CD4-positive, alpha-beta T cell treated with Interleukin-15 for 1 hour (primary cell): ENCODE data around the gene XG.

Experiments used
- DNase-seq: peaks from one replicate; pipeline ENCODE4 v3.0.0-alpha.2; 2020

XG gene

DNA sequence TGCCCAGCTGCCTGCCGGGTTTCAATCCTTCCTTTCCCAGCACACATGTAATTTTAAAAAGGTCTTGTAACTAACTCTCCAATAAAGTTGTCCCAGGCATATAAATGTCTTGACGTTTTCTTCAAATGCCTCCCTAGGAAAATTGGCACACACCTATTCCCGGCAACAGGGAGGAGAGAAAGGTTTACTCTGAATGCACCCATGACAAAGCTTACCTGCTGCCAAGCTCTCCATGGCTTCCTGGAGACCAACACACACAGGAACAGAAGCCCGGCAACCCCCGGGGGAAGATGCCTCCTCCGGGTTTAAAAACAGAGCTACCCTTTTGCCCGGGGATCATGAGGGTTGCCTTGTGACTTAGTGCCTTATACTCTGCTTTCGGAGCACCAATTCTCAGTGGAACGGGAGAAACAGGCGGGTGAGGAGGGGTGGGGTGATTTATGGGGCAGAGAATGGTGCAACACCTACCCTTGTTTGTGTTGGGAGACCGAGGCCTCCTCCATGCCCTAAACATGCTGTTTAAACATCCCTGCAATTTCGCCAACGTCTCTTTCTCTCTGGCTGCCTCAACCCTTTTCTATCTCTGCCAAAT, 72.1 kb downstream of the XG start:
- DNase-seq: no peak

DNA sequence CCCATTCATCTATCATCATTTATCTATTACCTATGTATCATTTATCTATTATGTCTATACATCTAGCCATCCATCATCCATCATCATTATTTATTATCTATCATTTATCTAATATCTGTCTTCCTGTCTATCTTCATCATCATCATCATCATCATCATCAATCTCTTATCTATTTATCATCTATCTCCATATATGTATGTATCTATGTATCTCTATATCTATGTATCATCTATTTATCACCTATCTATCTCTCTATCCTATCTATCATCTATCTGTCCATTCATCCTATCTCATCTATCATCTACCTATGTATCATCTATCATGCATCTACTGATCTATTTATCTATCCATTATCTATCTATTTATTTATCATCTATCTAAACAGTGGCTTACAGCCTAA, 73.0 kb downstream of the XG start:
- DNase-seq: no peak

DNA sequence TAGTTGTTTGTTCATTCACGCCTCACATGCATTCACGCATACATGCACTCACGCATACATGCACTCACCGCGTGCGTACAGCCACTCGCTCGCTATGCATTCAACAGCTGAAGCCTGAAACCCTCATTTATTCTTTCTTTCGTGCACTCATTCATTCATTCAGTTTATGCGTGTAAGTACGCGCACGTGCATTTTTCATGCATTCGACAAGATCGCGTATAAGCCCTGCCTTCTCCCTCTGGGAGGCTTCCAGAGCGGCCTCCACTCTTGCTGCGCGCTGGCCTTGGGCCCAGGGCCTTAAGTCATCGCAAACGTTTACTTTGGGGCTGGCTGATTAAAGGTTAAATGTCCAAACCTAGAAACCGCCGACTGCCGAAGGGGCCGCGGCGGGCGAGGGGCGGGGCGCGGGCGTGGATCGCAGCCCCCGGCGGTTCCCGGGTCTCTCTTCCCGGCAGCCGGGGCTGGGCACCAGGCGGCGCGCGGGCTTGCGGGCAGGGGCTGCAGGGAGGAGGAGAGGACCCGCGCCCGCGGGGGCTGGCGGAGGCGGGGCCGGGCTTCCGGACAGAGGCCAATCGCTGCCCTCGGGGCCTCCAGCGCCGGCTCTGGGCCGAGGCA, 76.6 kb downstream of the XG start, which contains the start of gene GYG2:
Gene GYG2, plus strand, starts transcription at position 587 of the 615 bp plus-strand sequence. CDS start 1,259 bp downstream, outside the sequence.
- no peak for DNase-seq

DNA sequence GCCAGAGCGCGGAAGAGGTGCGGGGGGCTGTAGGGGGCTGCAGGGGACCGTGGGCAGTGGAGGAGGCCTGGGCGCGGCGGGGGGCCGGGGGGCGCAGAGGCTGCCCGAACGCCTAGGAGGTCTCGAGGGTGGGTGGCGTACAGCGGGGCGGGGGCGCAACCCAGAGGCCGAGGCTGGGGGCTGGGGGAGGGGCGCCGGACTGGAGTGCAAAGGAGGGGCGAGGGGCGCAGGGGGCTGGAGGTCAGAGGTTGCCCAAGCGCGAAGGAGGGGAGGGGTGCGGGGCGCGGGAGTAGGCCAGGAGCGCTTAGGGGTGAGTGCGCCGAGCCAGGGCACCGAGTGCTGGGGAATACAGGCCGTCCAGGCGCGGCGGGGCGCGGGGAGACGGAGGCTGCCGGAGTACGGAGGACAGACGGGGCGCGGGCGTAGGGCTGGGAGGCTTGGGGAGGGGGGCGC, 77.1 kb downstream of the XG start:
- no peak for DNase-seq

DNA sequence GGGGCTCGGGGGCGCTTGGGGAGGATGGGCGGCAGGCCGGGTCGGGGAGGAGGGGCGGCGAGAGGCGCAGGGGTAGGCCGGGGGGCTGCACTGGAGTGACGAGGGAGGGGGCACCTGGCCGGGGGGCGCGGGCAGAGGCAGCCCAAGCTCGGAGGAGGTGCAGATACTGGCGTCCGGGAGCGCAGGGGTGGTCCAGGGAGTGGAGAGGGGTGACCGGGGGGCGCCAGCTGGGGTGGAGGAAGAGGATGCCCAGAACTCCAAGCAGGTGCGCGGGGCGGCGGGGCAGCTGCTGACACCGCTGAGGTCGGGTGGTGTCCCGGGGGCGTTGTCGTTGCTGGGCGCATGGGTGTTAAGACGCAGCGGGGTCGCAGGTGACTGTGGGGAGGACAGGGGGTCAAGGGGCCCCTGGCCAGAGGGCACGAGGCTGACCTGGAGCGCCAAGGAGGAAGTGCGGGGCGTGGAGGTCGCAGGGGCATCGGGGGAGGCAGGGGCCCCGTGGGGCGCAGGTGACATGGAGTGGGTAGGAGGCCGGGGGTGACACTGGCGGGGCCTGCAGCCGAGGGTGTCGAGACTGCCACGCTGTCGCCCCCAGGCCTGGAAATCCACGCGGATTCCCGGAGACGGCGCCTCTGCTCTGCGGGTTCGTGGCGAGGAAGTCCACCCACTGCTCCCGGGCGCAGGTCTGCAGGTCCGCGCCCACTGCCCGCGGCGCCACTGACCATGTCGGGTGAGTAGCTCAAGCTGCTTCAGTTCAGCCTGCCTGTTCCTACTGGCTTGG, 77.8 kb downstream of the XG start:
- DNase-seq: no peak

DNA sequence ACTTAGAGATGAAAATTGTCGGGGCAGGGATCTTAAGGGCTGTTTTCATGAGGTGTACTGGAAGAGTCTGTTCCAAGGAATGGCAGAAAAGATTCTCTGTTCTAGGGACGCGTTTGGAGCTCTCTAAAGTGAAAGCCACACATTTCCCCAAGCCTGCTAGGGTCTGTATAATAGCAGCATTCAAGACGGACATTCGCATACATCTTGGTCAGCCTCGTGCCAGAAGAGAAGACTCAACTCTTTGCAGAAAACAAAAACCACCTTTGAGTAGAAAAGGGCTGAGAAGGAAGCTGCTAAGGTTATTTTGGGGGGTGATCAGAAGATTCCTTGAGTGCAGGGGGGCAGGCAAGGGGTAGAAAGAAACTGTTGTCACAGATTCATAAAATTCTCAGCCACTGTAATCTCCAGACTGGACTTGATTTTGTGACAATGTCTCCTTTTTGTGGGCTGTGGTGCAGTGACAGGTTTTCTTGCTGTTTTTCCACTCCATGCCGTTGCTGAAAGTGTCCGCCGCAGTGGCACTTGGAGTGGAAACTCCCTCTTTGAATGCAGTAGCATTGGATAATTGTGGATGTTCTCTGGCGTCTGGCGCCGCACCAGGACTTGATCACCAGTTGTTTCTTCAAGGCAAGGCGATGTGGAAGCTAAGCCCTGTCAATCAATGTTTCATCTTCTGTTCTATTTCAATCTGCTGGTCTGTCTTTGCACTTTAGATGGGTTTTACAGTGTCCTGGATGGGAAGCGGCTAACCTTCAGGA, 79.8 kb downstream of the XG start:
- DNase-seq: no peak

DNA sequence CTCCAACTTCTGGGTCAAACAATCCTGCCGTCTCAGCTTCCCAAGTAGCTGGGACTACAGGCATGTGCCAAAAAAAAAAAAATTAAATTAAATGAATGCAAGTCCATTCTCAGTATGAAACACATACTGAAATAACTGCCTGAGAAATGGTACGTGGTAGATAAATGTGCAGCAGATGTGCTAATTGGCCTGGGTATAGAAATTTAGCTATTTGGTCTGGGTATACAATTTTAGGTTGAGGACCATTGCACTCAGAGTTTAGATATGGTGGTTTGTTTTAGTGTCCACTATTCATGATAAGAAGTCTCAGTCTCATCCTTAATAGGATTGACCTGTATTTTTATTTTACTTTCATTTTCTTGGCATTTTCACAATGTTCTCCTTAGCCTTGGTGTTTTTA, 86.1 kb downstream of the XG start:
- no peak for DNase-seq

DNA sequence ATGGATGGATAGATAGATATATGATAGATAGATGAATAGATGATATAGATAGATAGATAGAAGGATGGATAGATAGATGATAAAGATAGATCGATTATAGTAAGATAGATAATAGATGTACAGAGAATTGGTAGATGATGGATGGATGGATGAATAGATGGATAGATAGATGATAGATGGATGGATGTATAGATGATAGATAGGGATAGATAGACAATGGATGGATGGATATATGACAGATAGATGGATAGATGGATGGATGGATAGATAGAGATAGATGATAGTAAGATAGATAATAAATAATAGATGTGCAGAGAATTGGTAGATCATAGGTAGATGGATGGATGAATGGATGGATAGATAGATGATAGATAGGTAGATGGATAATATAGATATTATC, 89.1 kb downstream of the XG start:
- no peak for DNase-seq

DNA sequence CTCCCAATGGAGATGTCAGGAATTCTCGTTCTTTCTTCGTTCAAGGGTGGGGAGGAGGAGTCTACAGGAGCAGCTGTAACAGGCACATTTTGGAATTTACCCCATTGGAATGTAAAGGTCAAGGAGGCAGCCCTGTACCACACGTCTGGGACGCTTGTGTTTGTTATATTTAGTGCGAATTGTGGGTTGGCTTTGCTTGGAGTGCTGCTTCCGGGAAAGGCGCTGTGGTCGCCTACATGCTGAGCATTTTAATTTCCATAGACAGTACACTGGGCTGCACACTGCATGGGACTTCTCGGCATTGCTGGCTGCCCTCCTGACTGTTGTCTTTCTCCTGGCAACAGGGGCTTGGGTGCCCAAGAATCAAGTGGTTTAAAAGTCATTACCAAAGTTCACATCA, 89.7 kb downstream of the XG start:
- DNase-seq: no peak

DNA sequence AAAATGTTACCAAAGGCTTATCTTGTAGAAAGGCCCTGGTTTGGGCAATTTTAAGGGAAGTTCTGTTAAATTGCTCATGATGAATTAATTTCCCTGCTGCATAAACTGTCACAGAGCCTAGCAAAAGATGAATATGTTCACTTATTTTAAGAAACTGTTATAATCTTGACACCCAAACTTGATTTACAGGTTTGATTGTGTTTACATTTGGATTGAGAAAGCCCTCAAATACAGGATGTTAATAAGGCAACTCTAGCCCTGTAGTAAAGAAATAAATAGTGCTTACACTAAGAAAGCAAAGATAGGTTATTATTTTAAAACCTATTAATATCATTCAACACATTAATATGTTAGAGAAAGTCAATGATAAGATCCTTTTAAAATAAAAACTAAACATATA, 95.2 kb downstream of the XG start:
- DNase-seq: no peak

DNA sequence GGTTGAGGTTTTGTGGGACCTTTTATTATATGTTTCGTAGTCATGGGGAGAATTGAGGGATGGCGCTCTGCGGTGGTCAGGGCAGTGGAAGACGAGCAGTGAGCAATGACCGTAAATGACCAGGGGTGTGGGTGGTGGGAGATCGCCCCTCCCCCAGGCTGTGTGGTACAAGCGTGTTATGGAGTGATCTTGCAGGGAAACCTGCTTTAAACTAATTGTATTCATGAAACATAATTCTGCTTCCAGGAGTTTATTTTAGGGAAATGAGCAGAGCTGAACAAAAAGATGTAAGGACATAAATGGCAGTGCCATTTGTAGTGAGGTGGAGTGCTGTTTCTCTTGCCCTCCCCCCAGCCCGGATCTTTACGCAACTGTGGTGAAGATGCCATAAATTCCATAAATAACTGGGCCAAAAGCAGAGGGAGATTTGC, 97.0 kb downstream of the XG start:
- no peak for DNase-seq

DNA sequence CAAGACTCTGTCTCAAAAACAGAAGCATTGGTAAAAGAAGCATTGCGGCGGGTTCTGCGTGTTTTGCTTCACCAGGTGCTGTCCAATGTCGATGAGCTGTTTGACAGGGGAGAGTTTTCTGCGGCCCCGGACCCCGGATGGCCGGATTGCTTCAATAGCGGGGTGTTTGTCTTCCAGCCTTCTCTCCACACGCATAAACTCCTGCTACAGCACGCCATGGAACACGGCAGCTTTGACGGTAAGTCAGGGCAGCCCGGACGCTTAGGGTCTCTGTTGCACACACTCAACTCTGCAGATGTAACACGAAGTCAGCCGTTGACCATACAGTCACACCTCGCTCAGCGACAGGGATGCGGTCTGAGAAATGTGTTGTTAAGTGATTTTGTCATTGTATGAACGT, 103.1 kb downstream of the XG start:
- no peak for DNase-seq

DNA sequence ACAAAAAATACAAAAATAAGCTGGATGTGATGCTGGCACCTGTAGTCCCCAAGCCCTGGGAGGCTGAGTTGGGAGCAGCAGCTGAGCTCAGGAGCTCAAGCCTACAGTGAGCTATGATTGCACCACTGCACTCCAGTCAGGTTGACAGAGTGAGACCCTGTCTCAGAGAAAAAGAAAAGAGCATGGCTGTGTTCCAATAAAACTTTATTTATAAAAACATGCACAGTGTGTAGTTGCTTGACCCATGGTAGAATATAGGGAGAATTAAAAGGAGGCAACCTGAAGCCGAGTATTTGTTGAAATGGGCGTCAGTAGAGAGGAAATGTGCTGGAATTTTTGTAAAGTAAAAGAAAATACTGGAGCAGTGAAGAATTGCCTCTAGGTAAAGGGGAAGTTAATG, 103.9 kb downstream of the XG start:
- no peak for DNase-seq

DNA sequence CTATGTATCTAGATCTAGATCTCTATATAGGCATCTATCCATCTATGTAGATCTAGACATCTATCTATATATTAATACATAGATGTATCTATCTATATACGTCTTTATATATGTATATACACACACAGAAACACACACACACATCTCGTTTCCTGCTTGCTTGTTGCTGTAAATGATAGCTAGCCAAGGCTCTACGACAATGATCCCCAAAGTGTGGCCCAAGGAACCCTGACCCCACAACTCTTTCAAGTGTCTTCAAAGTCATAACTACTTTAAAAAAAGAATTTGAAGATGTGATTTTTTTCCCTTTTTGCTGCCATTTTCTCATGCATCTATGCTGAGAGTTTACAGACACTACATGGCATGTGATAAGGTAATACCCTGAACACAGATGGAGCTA, 105.7 kb downstream of the XG start:
- no peak for DNase-seq

DNA sequence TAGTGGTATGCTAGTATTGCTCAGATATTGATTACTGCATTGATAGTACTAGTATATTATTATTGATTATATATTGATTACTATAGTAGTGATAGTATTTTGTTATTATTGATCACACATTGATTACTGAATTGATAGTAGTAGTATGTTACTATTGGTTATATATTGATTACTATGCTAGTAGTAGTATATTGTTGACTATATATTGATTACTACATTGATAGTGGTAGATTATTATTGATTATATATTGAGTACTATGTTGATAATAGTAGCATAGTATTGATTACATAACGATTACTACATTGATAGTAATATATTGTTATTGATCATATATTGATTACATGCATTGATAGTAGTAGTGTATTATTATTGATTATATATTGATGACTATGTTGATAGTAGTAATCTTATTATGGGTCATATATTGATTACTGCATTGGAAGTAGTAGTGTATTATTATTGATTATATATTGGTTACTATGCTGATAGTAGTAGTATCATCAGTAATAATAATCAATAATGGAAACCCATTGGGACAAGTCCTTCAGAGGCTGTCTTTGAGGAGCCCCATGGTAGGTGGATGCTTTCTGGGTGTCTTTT, 107.5 kb downstream of the XG start:
- DNase-seq: no peak

DNA sequence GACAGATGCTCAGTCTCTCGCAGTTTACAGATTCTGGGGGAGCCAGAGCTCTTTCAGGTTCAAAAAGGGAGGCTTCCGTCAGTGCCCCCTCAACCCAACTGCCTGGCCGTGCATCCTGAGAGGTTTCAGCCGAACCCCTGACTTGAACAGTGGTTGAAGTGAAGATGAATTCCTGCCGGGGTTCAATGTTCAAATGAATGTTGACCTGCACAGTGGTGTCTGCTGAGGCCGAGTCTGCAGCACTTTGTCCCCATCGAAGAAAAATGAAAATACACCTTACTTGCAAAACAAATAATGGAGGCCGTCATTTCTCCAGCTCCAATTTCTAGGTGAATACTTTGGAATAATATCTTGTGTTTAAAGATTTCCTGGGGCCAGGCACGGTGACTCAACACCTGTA, 110.6 kb downstream of the XG start:
- no peak for DNase-seq

DNA sequence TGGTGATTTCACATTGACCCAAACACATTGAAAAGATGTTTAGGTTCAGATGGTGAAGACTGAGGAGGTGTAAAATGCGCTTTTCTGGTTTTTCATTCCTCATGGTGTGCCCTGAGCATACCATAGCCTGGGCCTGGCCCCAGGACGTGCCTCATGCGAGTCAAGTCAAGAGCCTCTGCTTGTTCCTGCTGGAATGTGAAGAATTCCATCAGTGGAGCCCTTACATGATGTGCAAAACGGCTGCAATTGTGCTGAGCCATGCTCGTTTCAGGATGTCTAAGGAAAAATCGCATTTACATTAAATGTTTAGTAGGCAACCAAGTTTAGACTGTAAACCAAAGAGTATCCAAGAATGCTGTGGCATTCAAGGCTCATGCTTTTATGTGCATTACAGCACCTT, 111.8 kb downstream of the XG start:
- no peak for DNase-seq
